HEK293 (cell line): ENCODE measurements around the gene C8A.

Experiments used
- CTCF ChIA-PET: fragments of 350-600 bp; formaldehyde crosslinking; extraction: SDS; loops from one replicate; lab custom pipeline; 2021; ENCODE audit warnings: antibody characterized with exemption; lab: Yijun Ruan, JAX
- POLR2A ChIA-PET: fragments of 300-600 bp; formaldehyde crosslinking; extraction: SDS; loops from one replicate; lab custom pipeline; 2020; ENCODE audit warnings: antibody characterized with exemption, inconsistent platforms; lab: Yijun Ruan, JAX
- H3K27ac ChIP-seq: fragments of 200-500 bp; sonication (Bioruptor generic); 2 replicates; pipeline ENCODE4 v1.5.1; 2014; ENCODE audit warnings: low read depth, low read length, control low read depth, inconsistent platforms; ENCODE audit errors: extremely low read depth
- H3K36me3 ChIP-seq, 2 experiments: fragments of 200-500 bp in 1 of 2; sonication (Bioruptor generic) in 1 of 2; 1 replicate in 1 of 2; 2 replicates in 1 of 2; pipeline ENCODE4 v1.5.1; 2014 to 2017; ENCODE audit warnings: inconsistent platforms in 2 of 2, low read length in 2 of 2; ENCODE audit not compliant: control insufficient read depth in 2 of 2, insufficient read depth in 1 of 2
- H3K4me1 ChIP-seq: fragments of 200-500 bp; sonication (Bioruptor generic); 2 replicates; pipeline ENCODE4 v1.5.1; 2014; ENCODE audit warnings: mild to moderate bottlenecking, low read length, inconsistent platforms; ENCODE audit not compliant: control insufficient read depth, insufficient read depth
- H3K4me3 ChIP-seq: 2 replicates; pipeline ENCODE4 v1.5.1; 2011; ENCODE audit warnings: low read depth, mild to moderate bottlenecking, control low read depth, low read length, moderate library complexity
- H3K9me3 ChIP-seq: fragments of 200-500 bp; sonication (Bioruptor generic); 2 replicates; pipeline ENCODE4 v1.5.1; 2014; ENCODE audit warnings: low read depth, low read length, inconsistent platforms; ENCODE audit not compliant: control insufficient read depth, insufficient read depth
- EGR2 ChIP-seq: fragments of 450-650 bp; formaldehyde crosslinking; IDR thresholded peaks from 2 replicates; pipeline ENCODE4 v1.5.1; 2016; ENCODE audit warnings: low read depth, missing biosample characterization, missing genetic modification characterization
- HOXD13 ChIP-seq: sonication (generic); formaldehyde crosslinking; IDR thresholded peaks from 2 replicates; pipeline ENCODE4 v1.8.0; 2022; ENCODE audit warnings: missing genetic modification reagents, borderline replicate concordance
- KLF10 ChIP-seq: fragments of 450-650 bp; IDR thresholded peaks from 2 replicates; pipeline ENCODE4 v1.5.1; 2018; ENCODE audit warnings: missing biosample characterization, mild to moderate bottlenecking, missing genetic modification characterization
- ZEB2 ChIP-seq: fragments of 450-650 bp; formaldehyde crosslinking; IDR thresholded peaks from 2 replicates; pipeline ENCODE4 v1.5.1; 2016; ENCODE audit warnings: missing biosample characterization, missing genetic modification characterization
- ZNF10 ChIP-seq: fragments of 450-650 bp; formaldehyde crosslinking; IDR thresholded peaks from 2 replicates; pipeline ENCODE4 v1.5.1; 2017; ENCODE audit warnings: missing biosample characterization, missing genetic modification characterization
- ZNF174 ChIP-seq: fragments of 450-650 bp; formaldehyde crosslinking; IDR thresholded peaks from 2 replicates; pipeline ENCODE4 v1.5.0; 2017; ENCODE audit warnings: missing biosample characterization, mild to moderate bottlenecking, missing genetic modification characterization
- ZNF302 ChIP-seq: fragments of 450-650 bp; formaldehyde crosslinking; IDR thresholded peaks from 2 replicates; pipeline ENCODE4 v1.5.1; 2016; ENCODE audit warnings: missing biosample characterization, missing genetic modification characterization, low read depth
- ZNF350 ChIP-seq: fragments of 450-650 bp; formaldehyde crosslinking; IDR thresholded peaks from 2 replicates; pipeline ENCODE4 v1.5.0; 2017; ENCODE audit warnings: missing biosample characterization, mild to moderate bottlenecking, missing genetic modification characterization
- ZNF391 ChIP-seq: fragments of 450-650 bp; formaldehyde crosslinking; IDR thresholded peaks from 2 replicates; pipeline ENCODE4 v1.5.1; 2016; ENCODE audit warnings: low read depth, missing biosample characterization, missing genetic modification characterization, borderline replicate concordance
- ZNF394 ChIP-seq: fragments of 450-650 bp; formaldehyde crosslinking; IDR thresholded peaks from 2 replicates; pipeline ENCODE4 v1.5.1; 2016; ENCODE audit warnings: missing biosample characterization, missing genetic modification characterization, mild to moderate bottlenecking, moderate library complexity, borderline replicate concordance
- ZNF48 ChIP-seq: fragments of 450-650 bp; formaldehyde crosslinking; IDR thresholded peaks from 2 replicates; pipeline ENCODE4 v1.5.1; 2016; ENCODE audit warnings: missing biosample characterization, missing genetic modification characterization
- ZNF530 ChIP-seq: fragments of 450-650 bp; formaldehyde crosslinking; IDR thresholded peaks from 2 replicates; pipeline ENCODE4 v1.5.1; 2016; ENCODE audit warnings: low read depth, missing biosample characterization, missing genetic modification characterization
- ZNF549 ChIP-seq: fragments of 450-650 bp; IDR thresholded peaks from 2 replicates; pipeline ENCODE4 v1.5.1; 2018; ENCODE audit warnings: missing biosample characterization, missing genetic modification characterization, mild to moderate bottlenecking, inconsistent platforms, moderate library complexity
- ZNF623 ChIP-seq: fragments of 450-650 bp; formaldehyde crosslinking; IDR thresholded peaks from 2 replicates; pipeline ENCODE4 v1.5.1; 2016; ENCODE audit warnings: missing biosample characterization, missing genetic modification characterization
- ZNF677 ChIP-seq: fragments of 450-650 bp; IDR thresholded peaks from 2 replicates; pipeline ENCODE4 v1.5.0; 2018; ENCODE audit warnings: missing biosample characterization, mild to moderate bottlenecking, missing genetic modification characterization, moderate library complexity
- ZNF76 ChIP-seq: fragments of 450-650 bp; formaldehyde crosslinking; IDR thresholded peaks from 2 replicates; pipeline ENCODE4; 2016; ENCODE audit warnings: low read depth, missing biosample characterization, missing genetic modification characterization, borderline replicate concordance
- TF ChIP-seq, protein P1 (sequence below): fragments of 450-650 bp; formaldehyde crosslinking; conservative IDR thresholded peaks from 2 replicates; pipeline ENCODE4 v1.5.1; 2016; ENCODE audit warnings: low read depth, missing biosample characterization, missing genetic modification characterization
- TF ChIP-seq, protein P2 (sequence below): fragments of 450-650 bp; formaldehyde crosslinking; conservative IDR thresholded peaks from 2 replicates; pipeline ENCODE4 v1.5.1; 2016; ENCODE audit warnings: low read depth, missing biosample characterization, missing genetic modification characterization
- TF ChIP-seq, protein P3 (sequence below): fragments of 450-650 bp; formaldehyde crosslinking; IDR thresholded peaks from 2 replicates; pipeline ENCODE4 v1.5.1; 2017; ENCODE audit warnings: missing biosample characterization, missing genetic modification characterization
- TF ChIP-seq, protein P4 (sequence below): fragments of 450-650 bp; formaldehyde crosslinking; IDR thresholded peaks from 2 replicates; pipeline ENCODE4 v1.5.1; 2016; ENCODE audit warnings: missing biosample characterization, missing genetic modification characterization

Gene C8A

DNA sequence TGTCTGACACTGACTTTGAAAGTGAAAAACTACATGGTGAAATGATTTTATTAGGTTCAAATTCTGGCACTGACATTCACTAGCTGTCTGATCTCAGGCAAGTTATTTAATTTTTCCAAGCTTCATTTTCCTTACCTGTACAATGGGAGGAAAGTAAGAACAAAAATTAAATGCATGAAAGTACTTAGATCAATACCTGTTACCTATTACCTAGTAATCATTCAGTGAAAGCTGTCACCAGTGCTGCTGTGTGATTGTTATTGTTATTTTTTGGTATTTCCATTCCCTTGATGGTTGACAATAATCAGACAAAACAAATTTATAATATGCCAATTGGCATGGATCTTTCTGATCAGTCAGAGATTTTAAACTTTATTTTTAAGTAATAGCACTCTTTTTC lies 1.6 kb downstream of the C8A start:
- POLR2A ChIA-PET = no interaction called here

DNA sequence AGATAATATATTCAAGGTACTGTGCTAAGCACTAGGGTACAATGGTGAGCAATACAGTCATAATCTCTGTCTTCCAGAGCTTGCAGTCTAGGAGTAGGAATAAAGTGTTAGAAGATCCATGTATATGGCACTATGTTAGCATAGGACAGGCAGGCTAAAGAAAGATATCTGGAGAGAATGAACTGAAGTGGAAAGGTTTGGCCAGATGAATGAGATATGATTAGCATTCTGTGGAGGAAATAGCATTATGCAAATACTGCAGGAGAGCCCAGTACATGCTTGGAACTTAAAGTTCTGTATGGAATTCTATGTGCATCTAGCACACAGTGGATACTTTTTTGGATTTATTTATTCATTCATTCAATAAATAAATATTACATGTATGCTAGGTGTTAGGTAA lies 4.7 kb downstream of the C8A start:
- no peak for TF ChIP-seq EGR2
- TF ChIP-seq, protein P1, sequence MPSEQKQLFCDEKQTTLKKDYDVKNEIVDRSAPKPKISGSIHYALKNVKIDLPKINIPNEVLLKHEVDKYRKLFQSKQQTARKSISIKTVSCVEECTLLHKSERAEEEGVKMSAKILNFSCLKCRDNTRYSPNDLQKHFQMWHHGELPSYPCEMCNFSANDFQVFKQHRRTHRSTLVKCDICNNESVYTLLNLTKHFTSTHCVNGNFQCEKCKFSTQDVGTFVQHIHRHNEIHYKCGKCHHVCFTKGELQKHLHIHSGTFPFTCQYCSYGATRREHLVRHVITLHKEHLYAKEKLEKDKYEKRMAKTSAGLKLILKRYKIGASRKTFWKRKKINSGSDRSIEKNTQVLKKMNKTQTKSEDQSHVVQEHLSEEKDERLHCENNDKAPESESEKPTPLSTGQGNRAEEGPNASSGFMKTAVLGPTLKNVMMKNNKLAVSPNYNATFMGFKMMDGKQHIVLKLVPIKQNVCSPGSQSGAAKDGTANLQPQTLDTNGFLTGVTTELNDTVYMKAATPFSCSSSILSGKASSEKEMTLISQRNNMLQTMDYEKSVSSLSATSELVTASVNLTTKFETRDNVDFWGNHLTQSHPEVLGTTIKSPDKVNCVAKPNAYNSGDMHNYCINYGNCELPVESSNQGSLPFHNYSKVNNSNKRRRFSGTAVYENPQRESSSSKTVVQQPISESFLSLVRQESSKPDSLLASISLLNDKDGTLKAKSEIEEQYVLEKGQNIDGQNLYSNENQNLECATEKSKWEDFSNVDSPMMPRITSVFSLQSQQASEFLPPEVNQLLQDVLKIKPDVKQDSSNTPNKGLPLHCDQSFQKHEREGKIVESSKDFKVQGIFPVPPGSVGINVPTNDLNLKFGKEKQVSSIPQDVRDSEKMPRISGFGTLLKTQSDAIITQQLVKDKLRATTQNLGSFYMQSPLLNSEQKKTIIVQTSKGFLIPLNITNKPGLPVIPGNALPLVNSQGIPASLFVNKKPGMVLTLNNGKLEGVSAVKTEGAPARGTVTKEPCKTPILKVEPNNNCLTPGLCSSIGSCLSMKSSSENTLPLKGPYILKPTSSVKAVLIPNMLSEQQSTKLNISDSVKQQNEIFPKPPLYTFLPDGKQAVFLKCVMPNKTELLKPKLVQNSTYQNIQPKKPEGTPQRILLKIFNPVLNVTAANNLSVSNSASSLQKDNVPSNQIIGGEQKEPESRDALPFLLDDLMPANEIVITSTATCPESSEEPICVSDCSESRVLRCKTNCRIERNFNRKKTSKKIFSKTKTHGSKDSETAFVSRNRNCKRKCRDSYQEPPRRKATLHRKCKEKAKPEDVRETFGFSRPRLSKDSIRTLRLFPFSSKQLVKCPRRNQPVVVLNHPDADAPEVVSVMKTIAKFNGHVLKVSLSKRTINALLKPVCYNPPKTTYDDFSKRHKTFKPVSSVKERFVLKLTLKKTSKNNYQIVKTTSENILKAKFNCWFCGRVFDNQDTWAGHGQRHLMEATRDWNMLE (tag by site-specific recombination) = no peak
- TF ChIP-seq ZNF549 = no peak
- TF ChIP-seq ZNF391 = no peak
- TF ChIP-seq ZNF76 (tag by site-specific recombination) = no peak
- TF ChIP-seq ZNF302 (tag by site-specific recombination) = no peak
- TF ChIP-seq ZNF350 (tag by site-specific recombination) = no peak
- TF ChIP-seq ZNF48 = no peak
- Histone ChIP-seq H3K4me3 (no peak overlapping the region), H3K4me1 (no peaks in the 10 kb centered on the region), H3K9me3 (no peaks in the 10 kb centered on the region), H3K27ac (no peak overlapping the region), H3K36me3 (no peaks in the 10 kb centered on the region)
- POLR2A ChIA-PET = no interaction called here
- CTCF ChIA-PET = no interaction called here

More for the DNA sequence above, 1.6 kb downstream of the C8A start:
- Histone ChIP-seq H3K4me3 (no peak overlapping the region), H3K4me1 (no peaks in the 10 kb centered on the region), H3K27ac (no peak overlapping the region), H3K36me3 (no peaks in the 10 kb centered on the region), H3K9me3 (no peaks in the 10 kb centered on the region)
- CTCF ChIA-PET = interaction anchor here (0.6 kb wide), 2 partner anchors 1298 to 1507 kb away, joined by 3 read pairs; no protein-coding TSS in a partner anchor
- TF ChIP-seq ZNF394 (tag by site-specific recombination) = no peak
- no peak for TF ChIP-seq ZNF677 (tag by site-specific recombination)
- TF ChIP-seq, protein P2, sequence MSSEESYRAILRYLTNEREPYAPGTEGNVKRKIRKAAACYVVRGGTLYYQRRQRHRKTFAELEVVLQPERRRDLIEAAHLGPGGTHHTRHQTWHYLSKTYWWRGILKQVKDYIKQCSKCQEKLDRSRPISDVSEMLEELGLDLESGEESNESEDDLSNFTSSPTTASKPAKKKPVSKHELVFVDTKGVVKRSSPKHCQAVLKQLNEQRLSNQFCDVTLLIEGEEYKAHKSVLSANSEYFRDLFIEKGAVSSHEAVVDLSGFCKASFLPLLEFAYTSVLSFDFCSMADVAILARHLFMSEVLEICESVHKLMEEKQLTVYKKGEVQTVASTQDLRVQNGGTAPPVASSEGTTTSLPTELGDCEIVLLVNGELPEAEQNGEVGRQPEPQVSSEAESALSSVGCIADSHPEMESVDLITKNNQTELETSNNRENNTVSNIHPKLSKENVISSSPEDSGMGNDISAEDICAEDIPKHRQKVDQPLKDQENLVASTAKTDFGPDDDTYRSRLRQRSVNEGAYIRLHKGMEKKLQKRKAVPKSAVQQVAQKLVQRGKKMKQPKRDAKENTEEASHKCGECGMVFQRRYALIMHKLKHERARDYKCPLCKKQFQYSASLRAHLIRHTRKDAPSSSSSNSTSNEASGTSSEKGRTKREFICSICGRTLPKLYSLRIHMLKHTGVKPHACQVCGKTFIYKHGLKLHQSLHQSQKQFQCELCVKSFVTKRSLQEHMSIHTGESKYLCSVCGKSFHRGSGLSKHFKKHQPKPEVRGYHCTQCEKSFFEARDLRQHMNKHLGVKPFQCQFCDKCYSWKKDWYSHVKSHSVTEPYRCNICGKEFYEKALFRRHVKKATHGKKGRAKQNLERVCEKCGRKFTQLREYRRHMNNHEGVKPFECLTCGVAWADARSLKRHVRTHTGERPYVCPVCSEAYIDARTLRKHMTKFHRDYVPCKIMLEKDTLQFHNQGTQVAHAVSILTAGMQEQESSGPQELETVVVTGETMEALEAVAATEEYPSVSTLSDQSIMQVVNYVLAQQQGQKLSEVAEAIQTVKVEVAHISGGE (tag by site-specific recombination) = no peak
- no peak for TF ChIP-seq ZNF623 (tag by site-specific recombination)
- no peak for TF ChIP-seq ZNF10
- TF ChIP-seq HOXD13 = no peak
- no peak for TF ChIP-seq ZNF174 (tag by site-specific recombination)
- TF ChIP-seq KLF10 (tag by site-specific recombination) = no peak
- TF ChIP-seq, protein P3, sequence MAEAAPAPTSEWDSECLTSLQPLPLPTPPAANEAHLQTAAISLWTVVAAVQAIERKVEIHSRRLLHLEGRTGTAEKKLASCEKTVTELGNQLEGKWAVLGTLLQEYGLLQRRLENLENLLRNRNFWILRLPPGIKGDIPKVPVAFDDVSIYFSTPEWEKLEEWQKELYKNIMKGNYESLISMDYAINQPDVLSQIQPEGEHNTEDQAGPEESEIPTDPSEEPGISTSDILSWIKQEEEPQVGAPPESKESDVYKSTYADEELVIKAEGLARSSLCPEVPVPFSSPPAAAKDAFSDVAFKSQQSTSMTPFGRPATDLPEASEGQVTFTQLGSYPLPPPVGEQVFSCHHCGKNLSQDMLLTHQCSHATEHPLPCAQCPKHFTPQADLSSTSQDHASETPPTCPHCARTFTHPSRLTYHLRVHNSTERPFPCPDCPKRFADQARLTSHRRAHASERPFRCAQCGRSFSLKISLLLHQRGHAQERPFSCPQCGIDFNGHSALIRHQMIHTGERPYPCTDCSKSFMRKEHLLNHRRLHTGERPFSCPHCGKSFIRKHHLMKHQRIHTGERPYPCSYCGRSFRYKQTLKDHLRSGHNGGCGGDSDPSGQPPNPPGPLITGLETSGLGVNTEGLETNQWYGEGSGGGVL (tag by site-specific recombination) = no peak
- TF ChIP-seq ZEB2 (tag by site-specific recombination) = no peak
- TF ChIP-seq ZNF530 (tag by site-specific recombination) = no peak
- TF ChIP-seq, protein P4, sequence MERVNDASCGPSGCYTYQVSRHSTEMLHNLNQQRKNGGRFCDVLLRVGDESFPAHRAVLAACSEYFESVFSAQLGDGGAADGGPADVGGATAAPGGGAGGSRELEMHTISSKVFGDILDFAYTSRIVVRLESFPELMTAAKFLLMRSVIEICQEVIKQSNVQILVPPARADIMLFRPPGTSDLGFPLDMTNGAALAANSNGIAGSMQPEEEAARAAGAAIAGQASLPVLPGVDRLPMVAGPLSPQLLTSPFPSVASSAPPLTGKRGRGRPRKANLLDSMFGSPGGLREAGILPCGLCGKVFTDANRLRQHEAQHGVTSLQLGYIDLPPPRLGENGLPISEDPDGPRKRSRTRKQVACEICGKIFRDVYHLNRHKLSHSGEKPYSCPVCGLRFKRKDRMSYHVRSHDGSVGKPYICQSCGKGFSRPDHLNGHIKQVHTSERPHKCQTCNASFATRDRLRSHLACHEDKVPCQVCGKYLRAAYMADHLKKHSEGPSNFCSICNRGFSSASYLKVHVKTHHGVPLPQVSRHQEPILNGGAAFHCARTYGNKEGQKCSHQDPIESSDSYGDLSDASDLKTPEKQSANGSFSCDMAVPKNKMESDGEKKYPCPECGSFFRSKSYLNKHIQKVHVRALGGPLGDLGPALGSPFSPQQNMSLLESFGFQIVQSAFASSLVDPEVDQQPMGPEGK = no peak
